MV-4-11 (cell line): ENCODE data around the gene PCDH9.

ENCODE experiments used
- DNase-seq: peaks from one replicate; lab custom pipeline; 2025; lab: John Stamatoyannopoulos, UW

Gene PCDH9

DNA sequence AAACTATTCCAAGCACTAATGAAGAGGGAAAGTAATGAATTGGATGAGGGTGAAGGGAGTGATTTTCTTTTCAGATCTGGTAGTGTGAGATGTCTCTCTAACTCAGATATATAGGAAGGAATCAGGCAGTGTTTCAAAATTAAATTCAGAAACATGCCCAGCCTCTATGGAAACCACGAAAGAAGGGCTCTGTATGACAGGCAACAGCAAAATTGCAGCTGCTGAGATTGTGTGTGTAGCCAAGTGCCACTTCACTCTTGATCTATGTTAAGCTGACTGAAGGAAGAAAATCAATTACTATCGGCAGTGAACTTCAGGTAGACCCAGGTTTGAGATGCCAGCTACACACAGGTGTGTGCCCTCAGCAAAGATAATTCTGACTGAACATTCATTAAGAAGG, 387.4 kb downstream of the PCDH9 start:
- DNase-seq, result no peak

GRCh38 chr13:66840621-66841020, 389.5 kb downstream of the PCDH9 start:
- DNase-seq, result no peak

- no peak for DNase-seq
Measured at GRCh38 chr13:66837246-66837645, 392.9 kb downstream of the PCDH9 start.

- no peak for DNase-seq
Measured at GRCh38 chr13:66835040-66835628, 395.0 kb downstream of the PCDH9 start.

GRCh38 chr13:66830940-66831716, 399.0 kb downstream of the PCDH9 start:
- no peak for DNase-seq

GRCh38 chr13:66829803-66830202, 400.3 kb downstream of the PCDH9 start:
- DNase-seq, result no peak

- no peak for DNase-seq
Measured at GRCh38 chr13:66826398-66826797, 403.7 kb downstream of the PCDH9 start.

GRCh38 chr13:66821551-66821950, 408.6 kb downstream of the PCDH9 start:
- no peak for DNase-seq

- no peak for DNase-seq
Measured at GRCh38 chr13:66811455-66811854, 418.7 kb downstream of the PCDH9 start.

- no peak for DNase-seq
Measured at GRCh38 chr13:66809485-66809884, 420.7 kb downstream of the PCDH9 start.

GRCh38 chr13:66807251-66807650, 422.9 kb downstream of the PCDH9 start:
- no peak for DNase-seq

DNA sequence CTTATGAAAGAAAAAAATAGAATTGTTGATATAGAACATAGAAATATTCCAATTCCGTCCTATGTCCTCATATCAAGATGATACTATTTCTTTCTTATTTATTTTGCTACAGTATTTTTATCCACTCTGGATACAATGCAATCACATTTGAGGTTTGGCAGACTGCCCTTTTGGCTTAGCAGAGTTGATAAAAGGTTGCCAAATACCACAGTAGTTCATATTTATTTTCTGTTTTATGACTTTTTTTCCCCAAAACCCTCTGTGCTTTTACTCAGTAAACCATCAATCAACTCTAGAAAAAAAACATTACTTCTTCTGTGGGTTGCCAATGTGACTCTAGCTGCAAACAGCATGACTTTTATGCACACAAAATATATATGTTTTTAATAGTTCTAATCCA, 424.5 kb downstream of the PCDH9 start:
- no peak for DNase-seq

DNA sequence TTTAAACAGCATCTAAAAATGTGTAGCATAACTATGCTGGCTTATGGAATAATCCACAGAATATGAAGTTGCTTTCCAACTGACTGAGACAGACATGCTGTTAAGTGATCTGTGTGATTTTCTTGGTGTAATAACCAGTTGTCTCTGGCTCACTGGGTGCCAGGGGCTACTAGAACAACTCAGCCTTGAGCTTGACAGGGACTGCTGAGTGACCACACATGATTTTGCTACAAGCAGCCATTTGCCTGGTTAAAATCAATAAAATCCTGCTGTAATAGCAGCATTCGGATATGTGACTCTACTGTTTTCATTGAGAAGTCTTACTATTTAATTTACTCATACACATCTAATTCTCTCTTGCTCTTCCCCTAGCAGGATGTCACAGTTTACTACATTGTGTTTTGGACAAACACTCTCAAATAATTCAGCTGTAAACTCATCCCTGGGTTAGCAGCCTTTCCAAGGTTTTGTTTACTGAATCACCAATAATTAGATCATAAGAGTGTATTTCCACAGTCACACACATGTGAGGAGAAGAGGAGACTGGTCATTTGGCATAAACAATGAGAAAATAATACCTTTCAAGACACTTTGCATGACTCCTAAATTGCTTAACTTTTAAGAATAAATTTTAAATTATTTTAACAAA, 426.2 kb downstream of the PCDH9 start:
- no peak for DNase-seq

DNA sequence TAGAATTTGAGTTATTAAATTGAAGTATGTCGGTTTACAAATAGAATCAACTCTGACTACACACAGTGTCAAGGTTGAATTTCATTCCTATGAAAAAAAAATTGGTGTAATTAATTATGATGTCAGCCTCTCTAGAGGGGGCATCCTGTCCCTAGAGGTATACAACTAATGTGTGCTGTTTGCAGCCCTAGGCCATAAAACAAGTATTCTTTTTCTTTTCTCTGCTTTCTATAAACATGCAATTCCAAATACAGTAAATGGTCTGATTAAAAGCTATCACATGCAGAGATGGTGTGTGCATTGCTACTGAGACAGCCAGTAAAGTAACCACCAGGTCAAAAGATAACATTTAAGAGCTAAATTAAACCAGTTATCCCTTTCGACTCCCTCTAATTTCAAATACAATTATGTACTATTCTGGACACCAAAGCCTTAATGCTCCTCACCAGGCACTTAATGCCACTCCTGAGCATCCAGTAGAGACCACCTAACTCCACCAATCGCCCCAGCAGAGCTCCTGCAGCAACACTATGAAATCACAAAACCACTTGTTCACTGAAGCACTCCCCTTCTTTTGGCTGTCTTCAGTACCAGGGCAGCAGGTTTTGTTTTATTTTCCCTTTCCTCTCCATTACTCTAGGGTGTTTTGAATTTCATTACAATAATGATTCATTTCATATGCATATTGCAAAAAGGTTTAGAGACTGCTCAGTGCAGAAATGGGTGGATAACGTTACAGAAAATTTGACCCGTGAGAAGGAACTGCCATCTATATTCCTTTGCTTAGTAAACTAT, 426.9 kb downstream of the PCDH9 start:
- no peak for DNase-seq

DNA sequence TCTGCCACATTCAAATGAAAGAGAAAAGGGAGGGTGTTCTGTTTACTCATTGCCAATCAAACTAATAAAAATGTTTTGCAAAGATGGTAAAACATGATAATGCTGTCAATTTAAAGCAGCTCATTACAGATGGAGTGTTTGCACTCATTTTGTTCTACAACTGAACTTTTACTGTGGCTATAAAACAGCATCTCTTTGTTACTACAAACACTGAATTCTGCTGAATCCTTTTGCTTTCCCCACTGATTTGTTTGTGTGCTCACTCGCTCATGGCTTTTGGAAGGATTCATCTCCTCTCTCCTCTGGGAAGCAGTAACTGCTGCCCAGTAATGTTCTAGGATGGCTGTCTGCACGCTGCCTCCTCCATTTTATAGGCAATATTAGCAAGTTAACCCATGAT, 434.5 kb downstream of the PCDH9 start:
- no peak for DNase-seq

GRCh38 chr13:66794340-66795031, 435.6 kb downstream of the PCDH9 start:
- no peak for DNase-seq

GRCh38 chr13:66790861-66791260, 439.3 kb downstream of the PCDH9 start:
- no peak for DNase-seq

- no peak for DNase-seq
Measured at GRCh38 chr13:66781241-66781640, 448.9 kb downstream of the PCDH9 start.

GRCh38 chr13:66780814-66781213, 449.3 kb downstream of the PCDH9 start:
- no peak for DNase-seq

DNA sequence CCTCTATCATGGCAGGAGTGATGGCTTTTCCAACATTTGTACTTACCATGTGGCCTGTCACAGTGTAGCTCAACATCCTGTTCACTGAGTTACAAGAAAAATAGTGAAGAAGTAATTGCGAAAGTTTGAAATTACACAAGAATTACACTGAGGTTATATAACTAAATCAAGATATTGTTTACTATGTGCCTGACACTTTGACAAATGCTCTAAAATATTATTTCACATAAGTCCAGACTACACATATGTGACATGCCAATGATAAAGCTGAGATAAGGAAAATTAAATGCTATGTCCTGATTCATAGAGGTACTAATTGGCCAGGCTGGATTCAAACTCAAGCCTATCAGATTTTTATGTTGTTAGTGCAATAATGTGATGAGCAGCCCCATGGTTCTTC, 451.7 kb downstream of the PCDH9 start:
- no peak for DNase-seq

- no peak for DNase-seq
Measured at GRCh38 chr13:66775196-66775595, 454.9 kb downstream of the PCDH9 start.

- no peak for DNase-seq
Measured at GRCh38 chr13:66774046-66774445, 456.1 kb downstream of the PCDH9 start.
